Measurements from ENCODE around the gene YTHDC1.

GRCh38 chr4:68369142-68369805 lies 19.4 kb upstream of the YTHDC1 start:
- TF ChIP-seq CTCF (conservative IDR thresholded peaks at IDR 0.05; ENCODE audit: low read depth in 2 of 2) (no peak), NANOG (IDR thresholded peaks at IDR 0.05; ENCODE audit: borderline replicate concordance) (no peak), JUNB (IDR thresholded peaks at IDR 0.05; ENCODE audit: unreplicated experiment) (no peak)
